ACC112 (cell line): ENCODE measurements around the gene OR52L1.

Source experiments
- H2AFZ ChIP-seq: fragments of 200-600 bp; sonication (generic); one replicate; pipeline ENCODE4 v1.6.0; 2017; ENCODE audit warnings: antibody characterized with exemption, low read length; ENCODE audit not compliant: unreplicated experiment
- H3K27ac ChIP-seq: fragments of 200-600 bp; sonication (generic); 2 replicates; pipeline ENCODE4 v1.5.1; 2014; ENCODE audit warnings: low read depth, mild to moderate bottlenecking, antibody characterized with exemption, low read length, moderate library complexity
- H3K27me3 ChIP-seq: fragments of 200-600 bp; sonication (generic); 2 replicates; pipeline ENCODE4 v1.6.1; 2014; ENCODE audit warnings: mild to moderate bottlenecking, antibody characterized with exemption, low read length, moderate library complexity, mixed read lengths; ENCODE audit not compliant: insufficient read depth
- H3K36me3 ChIP-seq: fragments of 200-600 bp; sonication (generic); 2 replicates; pipeline ENCODE4 v1.6.1; 2016; ENCODE audit warnings: mild to moderate bottlenecking, antibody characterized with exemption, low read length, moderate library complexity, mixed read lengths; ENCODE audit not compliant: insufficient read depth
- H3K4me1 ChIP-seq: fragments of 200-600 bp; sonication (generic); one replicate; pipeline ENCODE4 v1.6.1; 2016; ENCODE audit warnings: low read length, mixed read lengths; ENCODE audit not compliant: insufficient read depth, unreplicated experiment, control insufficient read depth
- H3K4me3 ChIP-seq: fragments of 200-600 bp; sonication (generic); 2 replicates; pipeline ENCODE4 v1.5.1; 2014; ENCODE audit warnings: mild to moderate bottlenecking, low read depth, low read length
- H3K79me2 ChIP-seq: fragments of 200-600 bp; sonication (generic); one replicate; pipeline ENCODE4 v1.6.0; 2016; ENCODE audit warnings: low read length; ENCODE audit not compliant: control insufficient read depth, unreplicated experiment, insufficient read depth

The OR52L1 gene

GRCh38 chr11:5986885-5987284 is at the start of gene OR52L1:
TSS of gene OR52L1 (minus strand) at chr11:5986985. CDS start at chr11:5986930, 55 bp downstream.
- Histone ChIP-seq H3K27me3 (no peaks in the 10 kb centered on the region), H2AFZ (no peak within 1 kb of the TSS), H3K36me3 (no peaks in the 10 kb centered on the region), H3K4me1 (no peaks in the 10 kb centered on the region), H3K79me2 (no peaks in the 10 kb centered on the region), H3K4me3 (no peak within 1 kb of the TSS), H3K27ac (no peak within 1 kb of the TSS)

- H3K4me1 ChIP-seq: no peaks in the 10 kb centered on the region
- no peak within 1 kb of the TSS for H3K27ac ChIP-seq
- H2AFZ ChIP-seq: no peak within 1 kb of the TSS
- peaks cover 5% of the 10 kb centered on the region for H3K27me3 ChIP-seq
- H3K79me2 ChIP-seq: no peaks in the 10 kb centered on the region
- H3K4me3 ChIP-seq: no peak within 1 kb of the TSS
- no peaks in the 10 kb centered on the region for H3K36me3 ChIP-seq
Observed at GRCh38 chr11:6030708-6031405, 44.1 kb upstream of the OR52L1 start, which contains the start of gene OR56A1. TSS of gene OR56A1 (minus strand) at chr11:6030758. CDS start at chr11:6027692, 3,066 bp downstream.

GRCh38 chr11:6027501-6027900 is 40.7 kb upstream of the OR52L1 start:
- Histone ChIP-seq H3K27me3 (peaks cover 14% of the 10 kb centered on the region), H2AFZ (no peak overlapping the region), H3K79me2 (no peaks in the 10 kb centered on the region), H3K4me3 (no peak overlapping the region), H3K36me3 (no peaks in the 10 kb centered on the region), H3K27ac (no peak overlapping the region), H3K4me1 (no peaks in the 10 kb centered on the region)

- Histone ChIP-seq H3K36me3 (no peaks in the 10 kb centered on the region), H3K4me3 (no peak overlapping the region), H3K27me3 (peaks cover 20% of the 10 kb centered on the region), H3K4me1 (no peaks in the 10 kb centered on the region), H2AFZ (no peak overlapping the region), H3K79me2 (no peaks in the 10 kb centered on the region), H3K27ac (no peak overlapping the region)
Observed at GRCh38 chr11:6025056-6025455, 38.3 kb upstream of the OR52L1 start.

GRCh38 chr11:6022956-6023355 is 36.2 kb upstream of the OR52L1 start:
- Histone ChIP-seq H3K36me3 (no peaks in the 10 kb centered on the region), H3K79me2 (no peaks in the 10 kb centered on the region), H3K4me3 (no peak overlapping the region), H3K27me3 (peaks cover 20% of the 10 kb centered on the region), H2AFZ (no peak overlapping the region), H3K27ac (no peak overlapping the region), H3K4me1 (no peaks in the 10 kb centered on the region)

- no peaks in the 10 kb centered on the region for H3K4me1 ChIP-seq
- H3K27ac ChIP-seq: no peak overlapping the region
- H3K27me3 ChIP-seq: 0 out of 2 replicates have a peak, but pooled peaks cover 3% of the 10 kb centered on the region
- no peak overlapping the region for H2AFZ ChIP-seq
- H3K79me2 ChIP-seq: no peaks in the 10 kb centered on the region
- H3K36me3 ChIP-seq: no peaks in the 10 kb centered on the region
- no peak overlapping the region for H3K4me3 ChIP-seq
Observed at GRCh38 chr11:6013042-6013441, 26.3 kb upstream of the OR52L1 start.

- no peak overlapping the region for H3K4me3 ChIP-seq
- H3K4me1 ChIP-seq: no peaks in the 10 kb centered on the region
- H3K27ac ChIP-seq: no peak overlapping the region
- no peaks in the 10 kb centered on the region for H3K36me3 ChIP-seq
- H3K79me2 ChIP-seq: no peaks in the 10 kb centered on the region
- no peak overlapping the region for H2AFZ ChIP-seq
- peaks cover 3% of the 10 kb centered on the region; the same call in 1 of the 2 replicates for H3K27me3 ChIP-seq
Observed at GRCh38 chr11:6012035-6012668, 25.4 kb upstream of the OR52L1 start.

GRCh38 chr11:6006846-6007245 is 20.1 kb upstream of the OR52L1 start, which contains the start of gene OR56A4:
TSS of gene OR56A4 (minus strand) at chr11:6006946. CDS start at chr11:6002992, 3,954 bp downstream.
- no peak within 1 kb of the TSS for H3K4me3 ChIP-seq
- H2AFZ ChIP-seq: no peak within 1 kb of the TSS
- H3K27ac ChIP-seq: no peak within 1 kb of the TSS
- H3K27me3 ChIP-seq: peaks cover 7% of the 10 kb centered on the region; the same call in 1 of the 2 replicates
- H3K36me3 ChIP-seq: no peaks in the 10 kb centered on the region
- H3K4me1 ChIP-seq: no peaks in the 10 kb centered on the region
- H3K79me2 ChIP-seq: no peaks in the 10 kb centered on the region

GRCh38 chr11:6006395-6006794 is 19.6 kb upstream of the OR52L1 start:
- H3K4me3 ChIP-seq: no peak overlapping the region
- H3K27ac ChIP-seq: no peak overlapping the region
- no peaks in the 10 kb centered on the region for H3K79me2 ChIP-seq
- no peak overlapping the region for H2AFZ ChIP-seq
- peaks cover 7% of the 10 kb centered on the region; the same call in 1 of the 2 replicates for H3K27me3 ChIP-seq
- no peaks in the 10 kb centered on the region for H3K4me1 ChIP-seq
- no peaks in the 10 kb centered on the region for H3K36me3 ChIP-seq

GRCh38 chr11:6002202-6002699 is 15.5 kb upstream of the OR52L1 start:
- H3K27ac ChIP-seq: no peak overlapping the region
- no peaks in the 10 kb centered on the region for H3K79me2 ChIP-seq
- H3K4me1 ChIP-seq: no peaks in the 10 kb centered on the region
- H3K4me3 ChIP-seq: no peak overlapping the region
- H3K27me3 ChIP-seq: peaks cover 4% of the 10 kb centered on the region; the same call in 1 of the 2 replicates
- no peak overlapping the region for H2AFZ ChIP-seq
- no peaks in the 10 kb centered on the region for H3K36me3 ChIP-seq
